Suppressor macrophage treated with lipopolysaccharide for 4 hours (primary cell): Measurements from ENCODE around the gene ASS1.
"Not testable (repeated sequence)": the region's sequence is repeated elsewhere in the genome, so short reads cannot be mapped to it uniquely, and the experiment has no call there.

ENCODE experiments used
- DNase-seq: peaks from one replicate; pipeline ENCODE4 v3.0.0-alpha.2; 2020

The ASS1 gene

DNA sequence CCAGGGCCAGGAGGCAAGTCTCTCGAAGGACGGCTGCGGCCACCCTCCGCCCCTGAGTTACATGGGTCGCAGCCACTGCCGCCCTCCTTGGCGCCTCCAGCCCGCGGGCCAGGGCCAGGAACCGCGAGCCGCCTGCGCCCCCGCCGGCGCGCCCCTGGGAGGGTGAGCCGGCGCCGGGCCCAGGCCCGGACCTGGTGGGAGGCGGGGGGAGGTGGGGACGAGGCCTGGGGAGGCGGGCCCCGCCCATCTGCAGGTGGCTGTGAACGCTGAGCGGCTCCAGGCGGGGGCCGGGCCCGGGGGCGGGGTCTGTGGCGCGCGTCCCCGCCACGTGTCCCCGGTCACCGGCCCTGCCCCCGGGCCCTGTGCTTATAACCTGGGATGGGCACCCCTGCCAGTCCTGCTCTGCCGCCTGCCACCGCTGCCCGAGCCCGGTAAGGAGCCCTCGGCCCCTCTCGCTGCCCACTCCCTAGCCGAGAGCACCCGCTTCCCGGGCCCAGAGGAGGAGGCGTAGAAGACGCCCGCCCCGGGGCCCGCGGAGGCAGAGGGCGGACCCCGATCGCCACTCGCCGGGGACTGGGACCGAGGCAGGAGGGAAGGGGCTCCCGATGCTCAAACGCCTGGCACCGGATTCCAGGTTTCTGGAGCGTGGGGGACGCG is at the start of gene ASS1:
Gene ASS1, plus strand, starts transcription at position 397 of the 657 bp plus-strand sequence. CDS start 7,268 bp downstream, outside the sequence.
- DNase-seq: no peak

DNA sequence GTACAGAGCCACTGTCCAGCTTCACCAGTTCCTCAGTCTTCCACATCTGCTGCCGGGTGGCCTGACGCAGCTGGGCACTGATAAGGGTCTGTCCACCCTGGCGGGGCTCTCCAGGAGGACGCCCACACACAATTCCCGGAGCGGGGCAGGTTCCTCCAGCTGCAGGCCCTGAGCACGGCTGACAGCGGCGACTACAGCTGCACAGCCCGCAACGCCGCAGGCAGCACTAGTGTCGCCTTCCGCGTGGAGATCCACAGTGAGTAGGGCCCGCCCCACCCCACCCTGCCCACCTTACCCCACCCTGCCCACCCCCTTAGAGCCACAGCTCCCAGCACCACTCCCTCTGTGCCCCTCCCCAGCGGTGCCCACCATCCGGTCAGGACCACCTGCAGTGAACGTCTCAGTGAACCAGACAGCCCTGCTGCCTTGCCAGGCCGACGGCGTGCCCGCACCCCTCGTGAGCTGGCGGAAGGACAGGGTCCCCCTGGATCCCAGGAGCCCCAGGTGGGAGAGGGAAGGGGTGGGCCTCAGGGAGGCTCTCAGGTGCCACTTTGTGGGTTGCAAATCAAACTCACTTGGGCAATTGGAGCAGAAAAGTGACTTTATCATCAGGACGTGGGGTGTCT is 48.8 kb upstream of the ASS1 start:
- no peak for DNase-seq

DNA sequence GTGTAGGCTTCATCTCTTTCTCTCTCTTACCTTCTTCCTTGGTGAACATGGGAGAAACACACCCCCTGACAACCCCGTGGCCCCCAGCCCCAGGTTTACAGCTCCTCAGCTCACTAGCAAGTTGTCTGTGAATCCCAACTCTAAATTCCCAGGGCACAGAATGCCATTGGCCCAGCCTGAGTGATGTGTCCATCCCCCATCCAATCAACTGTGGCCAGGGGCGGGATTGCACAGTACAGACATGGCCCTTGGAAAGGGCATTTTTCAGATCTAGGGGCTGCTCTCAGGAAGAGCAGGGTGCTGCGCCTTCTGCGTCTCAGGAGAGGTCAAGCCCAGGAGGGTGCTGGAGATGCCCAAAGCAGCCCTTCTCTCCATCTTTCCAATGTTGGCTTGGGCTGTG is 48.2 kb upstream of the ASS1 start:
- DNase-seq: no peak

DNA sequence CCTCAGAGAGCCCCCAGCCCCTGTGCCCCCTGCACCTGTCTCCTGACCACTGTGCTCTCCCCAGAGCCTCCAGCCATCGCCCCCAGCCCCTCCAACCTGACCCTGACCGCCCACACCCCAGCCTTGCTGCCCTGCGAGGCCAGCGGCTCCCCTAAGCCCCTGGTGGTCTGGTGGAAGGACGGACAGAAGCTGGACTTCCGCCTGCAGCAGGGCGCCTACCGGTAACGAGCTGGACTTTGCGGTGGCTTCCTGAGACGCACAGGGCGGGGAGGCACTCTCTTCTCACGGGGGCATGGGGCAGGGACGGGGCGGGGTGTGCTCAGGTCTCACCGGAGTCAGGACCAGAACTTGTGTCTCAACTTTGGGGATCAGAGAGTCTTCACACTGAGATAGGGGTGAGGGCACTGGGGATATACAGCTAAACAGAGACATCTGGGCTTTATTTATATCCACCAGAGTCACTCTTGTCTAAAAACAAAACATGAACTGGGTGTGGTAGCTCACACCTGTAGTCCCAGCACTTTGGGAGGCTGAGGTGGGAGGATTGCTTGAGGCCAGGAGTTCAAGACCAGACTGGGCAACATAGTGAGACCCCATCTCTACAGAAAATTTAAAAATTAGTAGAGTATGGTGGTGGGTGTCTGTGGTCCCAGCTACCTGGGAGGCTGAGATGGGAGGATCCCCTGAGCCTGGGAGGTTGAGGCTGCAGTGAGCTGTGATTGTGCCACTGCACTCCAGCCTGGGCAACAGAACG is 46.1 kb upstream of the ASS1 start:
- no peak for DNase-seq

DNA sequence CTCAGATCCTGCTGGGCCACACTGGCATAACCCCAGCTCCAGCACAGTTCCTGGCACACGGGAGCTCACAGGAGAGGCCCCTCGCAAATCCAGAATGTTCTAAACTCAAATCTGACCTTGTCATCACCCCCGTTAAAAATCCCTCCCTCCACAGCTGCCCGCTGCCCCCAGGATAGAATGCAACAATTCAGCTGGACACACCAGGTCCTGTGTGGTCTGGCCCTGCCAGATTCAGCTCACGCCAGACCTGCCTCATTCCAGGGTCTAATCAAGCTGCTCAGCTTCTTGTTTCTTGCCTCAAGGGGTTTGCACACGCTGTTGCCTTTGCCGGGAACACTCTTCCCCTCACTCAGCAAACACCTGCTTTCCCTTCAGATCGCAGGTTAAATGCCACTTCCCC is 45.0 kb upstream of the ASS1 start:
- no peak for DNase-seq

DNA sequence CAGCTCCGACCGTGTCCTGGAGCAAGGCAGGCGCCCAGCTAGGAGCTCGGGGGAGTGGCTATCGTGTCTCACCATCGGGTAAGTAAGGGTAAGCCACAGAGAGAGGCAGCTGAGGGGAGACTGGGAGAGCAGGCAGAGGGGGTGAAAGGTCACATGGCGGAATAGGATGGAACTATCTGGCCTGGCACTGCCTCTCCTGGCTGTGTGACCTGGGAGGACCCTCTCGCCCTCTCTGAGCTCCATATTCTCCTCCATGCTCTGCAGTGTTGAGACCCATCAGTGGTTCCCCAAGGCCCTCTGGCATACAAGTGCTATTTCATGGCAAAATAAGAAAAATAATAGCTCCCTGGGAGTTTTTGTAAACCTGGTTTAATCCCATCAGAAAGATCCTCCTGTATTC is 43.9 kb upstream of the ASS1 start:
- DNase-seq: no peak

DNA sequence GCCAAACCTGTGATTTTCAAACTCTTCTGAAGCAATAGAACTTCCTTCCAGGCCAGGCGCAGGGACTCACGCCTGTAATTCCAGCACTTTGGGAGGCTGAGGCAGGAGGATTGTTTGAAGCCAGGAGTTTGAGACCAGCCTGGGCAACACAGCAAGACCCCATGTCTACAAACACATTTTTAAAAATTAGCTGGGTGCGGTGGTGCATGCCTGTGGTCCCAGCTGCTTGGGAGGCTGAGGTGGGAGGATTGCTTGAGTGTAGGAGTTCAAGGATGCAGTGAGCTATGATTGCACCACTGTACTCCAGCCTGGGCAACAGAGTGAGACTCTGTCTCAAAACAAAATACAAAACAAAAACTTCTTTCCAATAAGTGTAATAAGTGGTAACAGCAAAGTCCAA is 43.0 kb upstream of the ASS1 start:
- DNase-seq: not testable (repeated sequence)

DNA sequence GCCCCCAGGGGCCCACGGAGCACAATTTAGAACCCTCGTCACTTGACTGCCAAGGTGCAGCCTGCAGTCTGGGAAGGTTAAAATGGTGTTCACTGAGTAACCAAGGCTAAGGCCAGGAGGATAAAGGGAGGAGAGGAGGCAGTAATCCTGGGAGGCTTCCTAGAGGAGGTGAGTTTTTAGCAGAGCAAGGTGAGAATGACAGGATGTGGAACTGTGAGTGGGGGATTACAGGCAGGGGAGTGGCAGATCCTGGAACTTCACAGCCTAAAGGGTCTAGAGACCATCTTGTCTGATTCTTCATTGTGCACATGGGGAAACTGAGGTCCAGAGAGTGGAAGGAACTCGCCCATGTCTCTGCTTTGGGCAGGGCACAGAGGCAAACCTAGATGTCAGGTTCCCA is 42.5 kb upstream of the ASS1 start:
- no peak for DNase-seq

DNA sequence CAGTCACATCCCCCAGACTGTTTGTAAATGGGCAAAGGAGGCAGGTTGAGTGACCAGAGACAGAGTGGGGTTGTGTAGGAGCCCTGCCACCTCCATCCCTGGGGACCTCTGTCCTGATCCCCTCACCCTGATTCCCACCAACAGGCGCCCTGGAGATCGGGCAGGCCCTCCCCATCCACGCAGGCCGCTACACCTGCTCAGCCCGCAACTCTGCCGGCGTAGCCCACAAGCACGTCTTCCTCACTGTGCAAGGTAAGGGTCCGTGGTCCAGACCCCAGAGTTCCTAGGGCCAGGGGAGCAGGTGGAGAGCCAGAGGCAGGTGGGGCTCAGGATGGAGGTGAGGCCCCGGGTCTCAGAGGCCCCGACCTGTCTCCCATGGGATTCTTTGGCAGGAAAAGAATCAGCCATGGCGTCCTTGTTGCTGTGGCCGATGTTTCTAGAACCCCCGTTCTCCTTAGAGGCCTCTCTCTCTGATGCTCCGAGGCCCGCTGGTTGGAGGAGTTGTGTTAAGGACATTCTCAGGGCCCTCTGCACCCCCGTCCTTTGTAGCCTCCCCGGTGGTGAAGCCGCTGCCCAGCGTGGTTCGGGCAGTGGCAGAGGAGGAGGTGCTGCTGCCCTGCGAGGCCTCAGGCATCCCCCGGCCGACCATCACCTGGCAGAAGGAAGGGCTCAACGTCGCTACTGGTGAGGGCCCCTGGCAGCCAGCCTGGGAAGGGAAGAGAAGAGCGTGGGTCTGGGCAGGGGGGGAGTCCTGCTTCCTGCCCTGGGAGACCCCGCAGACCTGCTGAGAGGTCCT is 41.9 kb upstream of the ASS1 start:
- DNase-seq: no peak

DNA sequence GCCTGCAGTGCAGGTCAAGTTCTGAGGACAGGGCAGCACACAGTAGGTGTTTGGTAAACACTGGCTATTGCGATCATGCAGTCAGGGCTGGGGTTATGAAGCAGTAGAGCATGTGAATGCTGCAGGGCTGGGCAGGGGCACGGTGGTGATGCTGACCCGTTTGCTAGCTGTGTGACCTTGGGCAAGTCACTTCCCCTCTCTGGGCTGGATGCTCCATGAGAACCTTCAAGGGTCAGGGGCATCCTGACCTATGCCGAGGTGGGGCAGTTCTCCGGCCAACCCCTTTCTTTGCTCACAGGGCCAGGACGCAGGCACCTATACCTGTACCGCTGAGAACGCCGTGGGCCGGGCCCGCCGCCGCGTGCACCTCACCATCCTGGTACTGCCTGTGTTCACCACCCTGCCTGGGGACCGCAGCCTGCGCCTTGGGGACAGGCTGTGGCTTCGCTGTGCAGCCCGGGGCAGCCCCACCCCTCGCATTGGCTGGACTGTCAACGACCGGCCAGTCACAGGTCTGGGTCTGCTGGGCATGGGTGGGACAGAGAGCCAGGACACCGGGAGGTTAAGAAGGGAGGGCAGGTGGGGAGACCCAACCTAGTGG is 39.0 kb upstream of the ASS1 start:
- DNase-seq: no peak

DNA sequence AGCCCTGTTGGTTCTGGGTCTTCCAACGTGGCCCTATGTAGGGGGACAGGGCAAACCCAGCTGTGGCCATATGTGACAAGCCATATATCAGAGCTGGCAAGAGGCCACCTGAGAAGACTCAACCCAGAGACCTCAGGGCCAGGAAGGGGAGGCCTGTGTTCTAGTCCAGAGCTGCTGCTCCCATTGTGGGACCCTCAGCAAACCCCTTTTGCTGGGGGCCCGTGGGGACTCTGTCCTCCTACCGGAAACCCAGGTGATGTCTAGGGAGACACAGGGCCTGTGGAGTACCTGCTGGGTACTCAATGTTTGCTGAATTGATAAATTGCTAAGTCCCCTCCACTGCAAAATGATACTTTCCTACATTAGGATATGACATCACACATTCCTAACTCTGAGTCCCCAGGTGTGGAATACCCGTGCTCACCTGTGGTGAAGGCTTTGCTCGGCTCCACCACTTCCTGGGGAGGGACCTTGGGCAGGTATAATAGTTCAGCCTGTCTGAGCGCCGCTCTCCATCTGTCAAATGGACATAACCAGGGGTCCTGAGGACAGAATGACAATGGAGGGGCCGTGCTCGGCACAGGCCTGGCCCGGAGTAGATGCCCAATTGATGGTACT is 38.4 kb upstream of the ASS1 start:
- DNase-seq: no peak

DNA sequence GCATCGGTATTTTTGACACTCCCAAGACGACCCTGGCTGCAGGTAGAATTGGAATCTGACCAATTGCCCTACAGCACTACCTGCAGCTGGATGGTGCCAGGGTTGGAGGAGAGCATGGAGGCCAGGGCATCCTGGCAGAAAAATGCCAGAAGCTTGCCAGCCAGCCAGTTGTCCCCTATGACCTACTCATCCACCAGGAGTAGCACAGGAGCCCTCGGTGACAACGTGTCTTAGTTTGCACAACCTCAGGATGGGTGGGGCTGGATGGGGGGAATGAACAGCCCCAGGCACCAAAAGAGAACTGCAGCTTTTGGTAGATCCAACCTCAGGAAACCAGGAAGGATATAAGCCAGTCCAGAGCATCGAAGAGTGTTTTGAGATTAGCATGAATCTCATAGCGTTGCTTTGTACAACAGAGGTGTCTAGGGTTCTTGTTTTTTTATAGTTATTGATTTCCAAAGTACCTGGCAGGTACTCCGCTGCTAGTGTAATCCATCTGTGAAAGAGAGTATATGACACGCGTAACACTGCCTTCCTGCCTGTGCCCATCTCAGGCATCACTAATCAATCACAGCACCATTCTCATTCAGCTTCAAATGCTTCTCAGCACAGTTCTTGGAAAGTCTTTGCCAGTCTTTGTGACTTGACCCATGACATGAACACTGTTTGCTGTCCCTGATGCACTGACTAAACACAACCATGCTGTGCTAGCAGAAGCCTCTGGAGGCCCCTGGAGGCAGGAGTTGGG is 36.7 kb upstream of the ASS1 start:
- no peak for DNase-seq

DNA sequence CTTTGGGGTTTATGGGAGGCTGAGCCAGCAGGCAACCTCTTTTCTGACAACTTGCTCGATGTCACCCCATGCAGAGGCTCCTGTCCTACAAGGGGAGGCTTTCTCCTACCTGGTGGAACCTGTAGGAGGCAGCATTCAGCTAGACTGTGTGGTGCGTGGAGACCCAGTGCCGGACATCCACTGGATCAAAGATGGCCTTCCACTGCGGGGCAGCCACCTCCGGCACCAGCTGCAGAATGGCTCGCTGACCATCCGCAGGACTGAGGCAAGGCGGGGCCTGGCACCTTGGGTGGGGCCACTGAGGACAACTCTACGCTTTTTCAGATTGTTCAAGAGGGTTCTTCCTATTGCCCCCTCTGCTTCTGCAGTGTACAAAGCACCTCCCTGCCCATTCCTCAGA is 36.1 kb upstream of the ASS1 start:
- DNase-seq: no peak

DNA sequence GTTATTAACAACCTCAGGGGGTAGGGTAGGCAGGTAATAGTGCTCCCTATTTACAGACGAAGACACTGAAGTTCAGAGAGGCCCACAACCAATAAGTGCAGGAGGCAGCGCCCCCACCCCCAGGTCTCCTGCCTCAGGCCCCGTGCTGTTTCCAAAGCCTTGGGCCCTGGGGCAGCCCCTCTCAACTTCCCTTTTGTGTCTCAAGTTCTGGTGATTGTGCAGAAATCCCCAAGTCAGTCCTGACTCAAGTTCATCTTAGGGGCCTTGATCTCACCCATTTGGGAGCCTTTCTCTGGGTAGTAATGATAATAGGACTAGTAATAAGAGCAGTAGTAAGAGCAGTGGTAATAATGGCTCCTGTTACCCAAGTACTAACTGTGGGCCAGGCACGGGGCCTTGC is 35.5 kb upstream of the ASS1 start:
- DNase-seq: peak; percentile 62

DNA sequence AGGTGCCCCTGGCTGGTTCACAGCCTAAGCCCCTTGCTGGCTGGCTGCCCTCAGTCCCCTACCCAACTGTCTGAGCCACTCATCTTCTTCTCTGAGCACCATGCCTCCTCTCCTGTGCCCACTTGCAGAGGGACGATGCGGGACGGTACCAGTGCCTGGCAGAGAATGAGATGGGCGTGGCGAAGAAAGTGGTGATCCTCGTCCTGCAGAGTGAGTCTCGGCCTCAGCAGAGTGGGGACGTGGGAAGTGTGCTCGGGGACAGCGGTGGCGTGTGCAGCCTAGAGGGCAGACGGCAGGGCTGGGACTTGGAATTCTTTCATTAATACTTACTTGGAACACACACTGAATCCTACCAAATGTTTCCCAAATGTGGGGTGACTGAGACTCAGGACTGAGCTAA is 34.3 kb upstream of the ASS1 start:
- no peak for DNase-seq

DNA sequence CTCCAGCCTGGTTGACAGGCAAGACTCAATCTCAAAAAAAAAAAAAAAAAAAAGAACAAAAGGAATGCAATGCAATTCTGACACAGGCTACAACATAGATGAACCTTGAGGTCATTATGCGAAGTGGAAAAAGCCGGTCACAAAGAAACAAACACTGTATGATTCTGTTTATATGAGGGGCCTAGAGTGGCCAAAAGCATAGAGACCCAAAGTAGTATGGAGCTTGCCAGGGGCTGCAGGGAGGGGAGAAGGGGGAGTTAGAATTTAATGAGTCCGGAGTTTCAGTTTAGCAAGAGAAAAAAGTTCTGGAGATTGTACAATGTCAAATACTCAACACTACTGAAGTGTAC is 33.2 kb upstream of the ASS1 start:
- DNase-seq: no peak

DNA sequence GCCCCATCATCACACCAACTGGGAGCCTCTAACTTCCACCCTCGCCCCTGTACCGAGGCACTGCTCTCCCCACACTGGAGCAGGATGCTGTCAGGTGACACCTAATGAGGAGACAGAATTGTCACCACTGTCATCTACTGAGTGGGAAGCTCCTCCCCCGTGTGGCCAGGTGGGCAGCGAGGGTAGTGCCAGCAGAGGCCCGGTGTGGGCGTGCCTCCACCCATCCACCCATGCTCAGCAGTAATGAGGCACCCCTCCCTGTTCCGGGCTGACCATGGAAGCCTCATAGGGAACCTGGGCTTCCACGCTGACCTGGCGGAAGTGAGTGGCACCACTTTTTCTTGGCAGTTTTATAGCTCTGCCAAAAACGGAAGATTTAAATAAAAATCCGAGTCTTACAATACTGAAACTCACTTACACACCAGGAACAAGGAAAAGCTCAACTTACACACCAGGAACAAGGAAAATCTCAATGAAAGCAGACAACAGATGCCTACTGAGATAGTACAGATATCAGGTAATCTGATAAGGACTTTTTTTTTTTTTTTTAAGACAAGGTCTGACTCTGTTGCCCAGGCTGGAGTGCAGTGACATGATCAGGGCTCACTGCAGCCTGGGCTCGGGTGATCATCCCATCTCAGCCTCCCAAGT is 30.6 kb upstream of the ASS1 start:
- no peak for DNase-seq

DNA sequence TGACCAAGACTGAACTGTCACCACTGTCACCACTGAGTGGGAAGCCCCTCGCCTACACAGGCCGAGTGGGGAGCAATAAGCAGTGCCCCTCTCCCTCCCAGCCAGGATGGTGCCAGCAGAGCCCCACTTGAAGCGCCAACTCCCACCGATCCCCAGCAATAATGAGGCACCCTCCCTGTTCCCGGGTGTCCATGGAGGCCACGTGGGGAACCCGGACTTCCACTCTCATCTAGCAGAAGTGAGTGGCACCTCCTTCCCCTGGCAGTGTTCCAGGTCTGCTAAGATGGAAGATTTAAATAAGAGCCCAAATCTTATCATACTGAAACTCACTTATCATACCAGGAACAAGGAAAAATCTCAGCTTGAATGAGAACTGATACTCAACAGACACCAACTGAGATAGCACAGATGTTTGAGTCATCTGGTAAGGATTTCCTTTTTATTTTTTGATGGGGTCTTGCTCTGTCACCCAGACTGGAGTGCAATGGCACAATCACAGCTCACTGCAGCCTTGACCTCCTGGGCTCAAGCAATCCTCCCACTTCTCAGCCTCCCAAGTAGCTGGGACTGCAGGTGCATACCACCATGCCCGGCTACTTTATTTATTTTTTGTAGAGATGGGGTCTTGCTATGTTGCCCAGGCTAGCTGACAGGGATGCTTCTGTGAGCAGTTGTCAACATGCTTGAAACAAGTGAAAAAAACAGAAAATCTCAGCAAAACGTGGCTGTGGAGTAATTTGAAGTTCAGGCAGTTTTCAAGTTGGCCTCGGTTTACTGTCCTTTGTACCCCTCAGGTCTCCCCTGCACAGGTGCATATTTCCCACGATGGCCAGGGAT is 29.6 kb upstream of the ASS1 start:
- no peak for DNase-seq

DNA sequence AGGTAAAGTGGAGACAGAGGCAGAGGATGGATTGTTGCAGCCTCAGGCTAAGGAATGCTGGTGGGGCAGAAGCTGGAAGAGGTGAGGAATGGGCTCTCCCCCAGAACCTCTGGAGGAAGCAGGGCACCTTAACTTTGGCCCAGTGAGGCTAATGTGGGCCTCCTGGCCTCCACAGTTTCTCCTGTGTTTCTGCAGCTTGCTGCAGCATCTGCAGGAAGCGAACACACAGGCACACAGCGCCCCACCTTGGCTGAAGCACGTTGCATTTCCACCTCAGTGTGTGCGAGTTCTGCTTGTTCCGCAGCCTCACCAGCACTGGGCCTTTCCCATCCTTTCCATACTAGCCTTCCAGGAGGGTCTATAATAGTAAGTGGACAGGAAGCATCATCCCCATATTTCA is 27.2 kb upstream of the ASS1 start:
- DNase-seq: no peak

DNA sequence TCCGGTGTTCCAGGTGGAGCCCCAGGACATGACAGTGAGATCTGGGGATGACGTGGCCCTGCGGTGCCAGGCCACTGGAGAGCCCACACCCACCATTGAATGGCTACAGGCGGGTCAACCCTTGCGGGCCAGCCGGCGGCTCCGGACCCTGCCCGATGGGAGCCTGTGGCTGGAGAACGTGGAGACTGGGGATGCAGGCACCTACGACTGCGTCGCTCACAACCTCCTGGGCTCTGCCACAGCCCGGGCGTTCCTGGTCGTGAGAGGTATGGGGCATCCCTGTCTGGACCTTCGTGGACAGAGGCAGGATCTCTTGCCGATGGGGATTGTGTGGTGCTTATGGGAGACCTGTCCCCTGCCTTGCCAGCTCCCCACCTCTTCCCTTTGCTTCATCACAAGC is 26.0 kb upstream of the ASS1 start:
- no peak for DNase-seq
